H1 (cell line): Measurements from ENCODE around the gene CROCC. TPM values are rescaled to one million over a fixed set of nuclear protein-coding genes. Genes with fewer than 3 reads are reported as not detected.
"Not testable (repeated sequence)": the region's sequence is repeated elsewhere in the genome, so short reads cannot be mapped to it uniquely, and the experiment has no call there.

Experiments used
- CTCF ChIA-PET: fragments of 300-600 bp; sonication (Branson Sonifier 250); formaldehyde crosslinking; loops from one replicate; lab custom pipeline; 2021; ENCODE audit not compliant: partially characterized antibody; lab: Charles Lee
- POLR2A ChIA-PET: fragments of 300-600 bp; sonication (Branson Sonifier 250); formaldehyde crosslinking; loops from one replicate; lab custom pipeline; 2021; ENCODE audit warnings: inconsistent platforms; ENCODE audit not compliant: partially characterized antibody; lab: Charles Lee
- DNase-seq, 2 experiments: peaks; one replicate each; pipeline versions ENCODE4 v3.0.0 to v3.0.0-alpha.2; 2010 to 2022; ENCODE audit warnings: low spot score in 2 of 2, low read depth in 1 of 2, mixed read lengths in 1 of 2
- FAIRE-seq: peaks from 2 replicates; lab custom pipeline; 2011; peaks lifted over from hg19 to GRCh38; lab: Jason Lieb, UNC
- H2AFZ ChIP-seq: 2 replicates; pipeline ENCODE4 v1.8.1; 2012; ENCODE audit warnings: low read length, inconsistent platforms
- H2AK5ac ChIP-seq: 2 replicates; pipeline ENCODE4 v1.6.1; 2013; ENCODE audit warnings: low read depth, low read length
- H2BK120ac ChIP-seq: replicated peaks from 2 replicates; pipeline ENCODE3; 2013; ENCODE audit warnings: low read depth, low read length, inconsistent platforms
- H2BK12ac ChIP-seq: 2 replicates; pipeline ENCODE4 v1.6.1; 2013; ENCODE audit warnings: low read depth, low read length
- H2BK15ac ChIP-seq: 2 replicates; pipeline ENCODE4 v1.6.1; 2013; ENCODE audit warnings: low read length
- H2BK20ac ChIP-seq: 2 replicates; pipeline ENCODE4 v1.6.1; 2013; ENCODE audit warnings: low read length
- H2BK5ac ChIP-seq: 2 replicates; pipeline ENCODE4 v1.6.1; 2013; ENCODE audit warnings: low read depth, low read length
- H3K14ac ChIP-seq: 2 replicates; pipeline ENCODE4 v1.6.1; 2013; ENCODE audit warnings: inconsistent platforms; ENCODE audit not compliant: insufficient read length
- H3K18ac ChIP-seq: 2 replicates; pipeline ENCODE4 v1.6.1; 2013; ENCODE audit warnings: low read length; ENCODE audit errors: extremely low read depth
- H3K23ac ChIP-seq: 2 replicates; pipeline ENCODE4 v1.6.1; 2013; ENCODE audit warnings: inconsistent platforms; ENCODE audit not compliant: insufficient read length
- H3K23me2 ChIP-seq: 2 replicates; pipeline ENCODE4 v1.6.1; 2013; ENCODE audit warnings: low read depth, low read length
- H3K27ac ChIP-seq: 2 replicates; pipeline ENCODE4 v1.6.1; 2011; ENCODE audit warnings: low read depth, low read length, inconsistent platforms
- H3K27me3 ChIP-seq, 4 experiments: replicated peaks in 1 of 4; 1 replicate in 1 of 4; 2 replicates in 3 of 4; pipeline versions ENCODE4 v1.6.1 to v1.8.1; 2011 to 2013; ENCODE audit warnings: low read length in 3 of 4, mild to moderate bottlenecking in 3 of 4, inconsistent platforms in 2 of 4, mixed read lengths in 2 of 4, moderate library complexity in 1 of 4; ENCODE audit not compliant: control insufficient read depth in 3 of 4, insufficient read depth in 3 of 4; ENCODE audit errors: extremely low read depth in 1 of 4
- H3K36me3 ChIP-seq, 4 experiments: 2 replicates each; pipeline versions ENCODE4 v1.6.1 to v1.8.1; 2011 to 2013; ENCODE audit warnings: mild to moderate bottlenecking in 4 of 4, low read length in 3 of 4, moderate library complexity in 2 of 4, control low read depth in 1 of 4, inconsistent platforms in 1 of 4; ENCODE audit not compliant: insufficient read depth in 4 of 4, control insufficient read depth in 2 of 4
- H3K4ac ChIP-seq: replicated peaks from 2 replicates; pipeline ENCODE3; 2013; ENCODE audit warnings: low read length, low read depth, mixed read lengths, inconsistent platforms; ENCODE audit not compliant: insufficient read length
- H3K4me1 ChIP-seq, 4 experiments: replicated peaks in 1 of 4; 1 replicate in 1 of 4; 2 replicates in 3 of 4; pipeline versions ENCODE4 v1.6.1 to v1.8.1; 2011 to 2013; ENCODE audit warnings: low read length in 3 of 4, inconsistent platforms in 2 of 4, mixed read lengths in 1 of 4; ENCODE audit not compliant: insufficient read depth in 4 of 4, control insufficient read depth in 3 of 4
- H3K4me2 ChIP-seq, 2 experiments: 2 replicates each; pipeline versions ENCODE4 v1.6.1 to v1.8.1; 2011 to 2013; ENCODE audit warnings: low read depth in 2 of 2, low read length in 2 of 2, control low read depth in 1 of 2, inconsistent platforms in 1 of 2, mild to moderate bottlenecking in 1 of 2; ENCODE audit not compliant: insufficient read depth in 1 of 2
- H3K4me3 ChIP-seq, 4 experiments: fragments of 200-600, 300-600 bp in 1 of 4; sonication (generic), shearing (Covaris generic), sonication (Bioruptor Twin) in 1 of 4; 2 replicates each; pipeline versions ENCODE4 v1.5.1 to v1.8.1; 2011 to 2016; ENCODE audit warnings: low read length in 4 of 4, low read depth in 3 of 4, control low read depth in 2 of 4, inconsistent platforms in 2 of 4, mild to moderate bottlenecking in 2 of 4, mixed read lengths in 1 of 4, moderate library complexity in 1 of 4; ENCODE audit not compliant: insufficient read depth in 2 of 4; ENCODE audit errors: extremely low read depth in 1 of 4
- H3K56ac ChIP-seq: replicated peaks from 2 replicates; pipeline ENCODE3; 2013; ENCODE audit warnings: low read depth, mild to moderate bottlenecking, mixed read lengths, low read length, inconsistent platforms; ENCODE audit not compliant: insufficient read length
- H3K79me1 ChIP-seq: 2 replicates; pipeline ENCODE4 v1.6.1; 2013; ENCODE audit warnings: low read depth, low read length, control low read depth
- H3K79me2 ChIP-seq, 2 experiments: 2 replicates each; pipeline versions ENCODE4 v1.6.1 to v1.8.1; 2012 to 2013; ENCODE audit warnings: low read length in 2 of 2, mild to moderate bottlenecking in 2 of 2, inconsistent platforms in 1 of 2; ENCODE audit not compliant: insufficient read depth in 2 of 2, control insufficient read depth in 1 of 2
- H3K9ac ChIP-seq, 4 experiments: replicated peaks in 1 of 4; 1 replicate in 1 of 4; 2 replicates in 3 of 4; pipeline versions ENCODE4 v1.6.1 to v1.8.1; 2011 to 2013; ENCODE audit warnings: low read depth in 3 of 4, low read length in 3 of 4, control low read depth in 2 of 4, mild to moderate bottlenecking in 2 of 4, moderate library complexity in 2 of 4, inconsistent platforms in 1 of 4; ENCODE audit errors: extremely low read depth in 1 of 4
- H3K9me3 ChIP-seq, 2 experiments: 2 replicates each; pipeline versions ENCODE4 v1.6.1 to v1.8.1; 2012 to 2013; ENCODE audit warnings: mild to moderate bottlenecking in 2 of 2, moderate library complexity in 2 of 2, control low read depth in 1 of 2, inconsistent platforms in 1 of 2, low read depth in 1 of 2, low read length in 1 of 2, mixed read lengths in 1 of 2; ENCODE audit not compliant: insufficient read depth in 2 of 2
- H4K20me1 ChIP-seq, 2 experiments: replicated peaks in 1 of 2; 2 replicates each; pipeline versions ENCODE3 to v1.8.1; 2011 to 2013; ENCODE audit warnings: inconsistent platforms in 2 of 2, low read length in 2 of 2, mild to moderate bottlenecking in 1 of 2; ENCODE audit not compliant: insufficient read depth in 2 of 2, control insufficient read depth in 1 of 2
- H4K5ac ChIP-seq: 2 replicates; pipeline ENCODE4 v1.6.1; 2013; ENCODE audit warnings: low read length, low read depth, mixed read lengths, inconsistent platforms; ENCODE audit not compliant: insufficient read length
- H4K8ac ChIP-seq: 2 replicates; pipeline ENCODE4 v1.8.0; 2013; ENCODE audit warnings: mild to moderate bottlenecking, moderate library complexity, low read length, inconsistent platforms; ENCODE audit not compliant: insufficient read depth; ENCODE audit errors: extremely low read depth
- H4K91ac ChIP-seq: replicated peaks from 2 replicates; pipeline ENCODE3; 2013; ENCODE audit warnings: low read length, mixed read lengths, inconsistent platforms; ENCODE audit not compliant: insufficient read length
- CHD1 ChIP-seq: IDR thresholded peaks from 2 replicates; pipeline ENCODE4 v1.6.1; 2012; ENCODE audit warnings: low read depth, low read length, improper control_type of control experiment
- GABPA ChIP-seq: IDR thresholded peaks from 2 replicates; pipeline ENCODE4 v1.6.1; 2011; ENCODE audit warnings: mild to moderate bottlenecking, low read length, moderate library complexity, borderline replicate concordance; ENCODE audit not compliant: insufficient read depth
- HDAC6 ChIP-seq: IDR thresholded peaks from one replicate; pipeline ENCODE4 v1.7.1; 2012; ENCODE audit warnings: low read depth, mild to moderate bottlenecking, inconsistent platforms, low read length, moderate library complexity
- KDM5A ChIP-seq: fragments of 200-600 bp; IDR thresholded peaks from 2 replicates; pipeline ENCODE4 v1.7.1; 2012; ENCODE audit warnings: mild to moderate bottlenecking, low read length, inconsistent platforms, mixed read lengths
- RNF2 ChIP-seq: fragments of 200-900, 300-1000 bp; sonication (generic); IDR thresholded peaks from 2 replicates; pipeline ENCODE4 v1.7.1; 2016; ENCODE audit warnings: borderline replicate concordance, low read depth, mild to moderate bottlenecking, antibody characterized with exemption, low read length; ENCODE audit not compliant: poor library complexity, severe bottlenecking; ENCODE audit errors: missing control alignments
- TAF7 ChIP-seq: optimal IDR thresholded peaks from 2 replicates; pipeline ENCODE3; 2011; ENCODE audit warnings: low read depth, mild to moderate bottlenecking, inconsistent platforms, low read length, moderate library complexity, borderline replicate concordance
- WGBS, 2 experiments: shearing (Covaris generic) in 1 of 2; methylation state at CpG; one replicate each; pipeline versions ENCODE4 v1.1.6 to v1.1.7; 2013 to 2015; ENCODE audit warnings: low lambda C conversion rate in 2 of 2, mixed read lengths in 2 of 2, inconsistent platforms in 1 of 2, low coverage in 1 of 2, missing lambda C conversion rate in 1 of 2; ENCODE audit not compliant: insufficient replicate concordance in 2 of 2, insufficient coverage in 1 of 2, insufficient read length in 1 of 2; ENCODE audit errors: extremely low coverage in 1 of 2, missing lambda C conversion rate in 1 of 2; 5-methylcytosine and 5-hydroxymethylcytosine counted together
- polyA plus RNA-seq, 7 experiments: library from polyadenylated mRNA; depleted of rRNA in 3 of 7; stranded (reverse) in 5 of 7; unstranded in 2 of 7; fragments of >200 nt in 5 of 7; fragments of 200-250 nt in 2 of 7; gene quantifications; 1 replicate in 5 of 7; 2 replicates in 1 of 7; 4 replicates in 1 of 7; pipeline versions ENCODE4 v1.2.1 to v1.2.3, GENCODE V29; 2011 to 2013; ENCODE audit warnings: missing spikeins in 2 of 7, mixed read lengths in 2 of 7
- total RNA-seq: library from RNA; stranded (reverse); fragmentation: NEBNext Ultra II Directional; extraction: Animal tissue kit (Norgen Biotek cat#: 25700); gene quantifications from 2 replicates; pipeline ENCODE4 v1.2.1, GENCODE V29; 2021

Gene CROCC
- total and polyA plus RNA-seq, 2 of the 8 experiments (the other 6 are each of a cell fraction or from before 2014, with no cell fraction given) = 12.1 to 39.5 TPM

DNA sequence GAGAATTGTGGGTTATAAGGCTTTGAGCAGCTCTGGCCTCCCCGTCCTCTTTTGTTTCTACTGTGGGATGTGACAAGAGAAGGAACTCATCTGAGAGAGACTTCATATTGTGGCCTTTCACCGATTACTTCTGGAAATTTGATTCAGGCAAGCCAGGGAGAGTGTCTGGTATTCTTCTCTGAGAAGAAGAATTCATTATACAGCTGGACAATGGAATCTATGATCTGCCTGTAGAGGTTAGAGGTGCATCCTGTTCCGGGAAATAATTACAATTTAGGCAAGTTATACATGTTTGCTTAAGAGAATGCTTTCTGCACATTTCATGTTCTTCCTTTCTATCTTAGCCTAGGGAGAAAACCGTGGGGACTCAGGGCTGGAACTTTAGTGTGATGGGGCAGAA, 38.7 kb upstream of the CROCC start (continued):
- TF ChIP-seq TAF7 (no peak), CHD1 (no peak), RNF2 (no peak), GABPA (no peak), HDAC6 (no peak), KDM5A (no peak)

GRCh38 chr1:16884487-16884886, 37.2 kb upstream of the CROCC start:
- H4K91ac ChIP-seq, DNase-seq, H2BK20ac ChIP-seq, H2BK120ac ChIP-seq, H4K20me1 ChIP-seq, H3K56ac ChIP-seq, H4K5ac ChIP-seq, H3K79me1 ChIP-seq, H3K36me3 ChIP-seq, H3K9me3 ChIP-seq, H2BK5ac ChIP-seq, H3K27me3 ChIP-seq, H3K18ac ChIP-seq, FAIRE-seq, POLR2A ChIA-PET, H3K14ac ChIP-seq, H3K4ac ChIP-seq, H3K4me2 ChIP-seq, H4K8ac ChIP-seq, H3K4me3 ChIP-seq, H3K9ac ChIP-seq, H3K27ac ChIP-seq, H2AFZ ChIP-seq, H3K23me2 ChIP-seq, H3K23ac ChIP-seq, H2AK5ac ChIP-seq, H3K4me1 ChIP-seq, H2BK12ac ChIP-seq, H3K79me2 ChIP-seq, H2BK15ac ChIP-seq: not testable (repeated sequence)
- WGBS, 2 experiments = 92% methylated on average over 5 of the region's 5 CpGs; no CpG with 5 or more reads in 1 of the 2 experiments
- CTCF ChIA-PET = interaction anchor here (1.2 kb wide), 1 partner anchor 18 kb away, joined by 3 read pairs; no protein-coding TSS in a partner anchor
